GM19238 (cell line): Measurements from ENCODE around the gene PTCHD4.

ENCODE experiments used
- DNase-seq: peaks from one replicate; pipeline ENCODE4 v3.0.0; 2011; ENCODE audit warnings: low spot score; ENCODE audit not compliant: insufficient read length

PTCHD4 gene

GRCh38 chr6:48099713-48100587, 11.0 kb downstream of the PTCHD4 start:
- DNase-seq = no peak

- no peak for DNase-seq
Measured at GRCh38 chr6:48098923-48099322, 12.1 kb downstream of the PTCHD4 start.

GRCh38 chr6:48092550-48093217, 18.3 kb downstream of the PTCHD4 start:
- no peak for DNase-seq

GRCh38 chr6:48090546-48090945, 20.5 kb downstream of the PTCHD4 start:
- DNase-seq = no peak

GRCh38 chr6:48087448-48087847, 23.5 kb downstream of the PTCHD4 start:
- no peak for DNase-seq

- no peak for DNase-seq
Measured at GRCh38 chr6:48086187-48086586, 24.8 kb downstream of the PTCHD4 start.

- no peak for DNase-seq
Measured at GRCh38 chr6:48085131-48085741, 25.8 kb downstream of the PTCHD4 start.

- DNase-seq = no peak
Measured at GRCh38 chr6:48084201-48084600, 26.8 kb downstream of the PTCHD4 start.

GRCh38 chr6:48080227-48081009, 30.6 kb downstream of the PTCHD4 start:
- no peak for DNase-seq

- DNase-seq = no peak
Measured at GRCh38 chr6:48078120-48078519, 32.9 kb downstream of the PTCHD4 start.

GRCh38 chr6:48075181-48075580, 35.8 kb downstream of the PTCHD4 start:
- DNase-seq = no peak

GRCh38 chr6:48073976-48074767, 36.8 kb downstream of the PTCHD4 start:
- no peak for DNase-seq

- no peak for DNase-seq
Measured at GRCh38 chr6:48071833-48072232, 39.2 kb downstream of the PTCHD4 start.

- DNase-seq = no peak
Measured at GRCh38 chr6:48069280-48069679, 41.7 kb downstream of the PTCHD4 start.

- DNase-seq = no peak
Measured at GRCh38 chr6:48068278-48069251, 42.4 kb downstream of the PTCHD4 start.

GRCh38 chr6:48067886-48068277, 43.1 kb downstream of the PTCHD4 start:
- no peak for DNase-seq

- no peak for DNase-seq
Measured at GRCh38 chr6:48067148-48067712, 43.8 kb downstream of the PTCHD4 start.

GRCh38 chr6:48061265-48061990, 49.6 kb downstream of the PTCHD4 start:
- DNase-seq = no peak
